DND-41 (cell line): Measurements from ENCODE around the gene TNIP2.

Source experiments
- CTCF ChIP-seq: IDR thresholded peaks from 2 replicates; pipeline ENCODE4 v1.5.1; 2012; ENCODE audit warnings: borderline replicate concordance, low read length, moderate library complexity, mild to moderate bottlenecking; ENCODE audit not compliant: poor library complexity, severe bottlenecking; ENCODE audit errors: extremely low read depth
- EZH2 ChIP-seq: IDR thresholded peaks from 3 replicates; pipeline ENCODE4 v1.6.1; 2012; ENCODE audit warnings: borderline replicate concordance, low read depth, mild to moderate bottlenecking, moderate library complexity, low read length, inconsistent platforms; ENCODE audit not compliant: severe bottlenecking

- TF ChIP-seq CTCF (no peak), EZH2 (no peak)
Measured at GRCh38 chr4:2793586-2794485, 37.7 kb upstream of the TNIP2 start.
